NCI-H146 treated with DMSO at 0.1 percent for 48 hours (cell line): ENCODE results near the gene AFDN.
A peak's percentile ranks its signal among the peaks of the same experiment; 100 is the strongest.

Experiments
- DNase-seq: peaks from one replicate; lab custom pipeline; 2025; ENCODE audit not compliant: unreplicated experiment; lab: John Stamatoyannopoulos, UW

AFDN gene

GRCh38 chr6:167817016-167817415 is 9.7 kb upstream of the AFDN start:
- no peak for DNase-seq

DNA sequence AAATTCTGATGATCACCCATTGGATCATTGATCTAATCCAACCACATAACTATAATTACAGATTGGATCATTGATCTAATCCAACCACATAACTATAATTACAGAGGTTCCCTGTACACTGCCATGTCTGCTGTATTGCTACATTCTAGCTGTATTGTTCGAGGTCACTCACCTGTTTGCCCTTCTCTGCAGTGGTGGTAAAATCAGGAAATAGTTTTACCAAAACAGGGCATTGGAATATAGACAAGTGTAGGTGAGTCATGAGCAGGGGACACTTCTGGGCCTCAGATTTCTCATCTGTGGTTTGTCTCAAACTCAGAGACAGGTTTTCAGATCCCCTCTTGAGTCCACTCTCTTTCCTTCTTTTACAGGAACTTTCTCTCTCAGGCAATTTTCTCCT is 9.0 kb upstream of the AFDN start:
- DNase-seq, result no peak

DNA sequence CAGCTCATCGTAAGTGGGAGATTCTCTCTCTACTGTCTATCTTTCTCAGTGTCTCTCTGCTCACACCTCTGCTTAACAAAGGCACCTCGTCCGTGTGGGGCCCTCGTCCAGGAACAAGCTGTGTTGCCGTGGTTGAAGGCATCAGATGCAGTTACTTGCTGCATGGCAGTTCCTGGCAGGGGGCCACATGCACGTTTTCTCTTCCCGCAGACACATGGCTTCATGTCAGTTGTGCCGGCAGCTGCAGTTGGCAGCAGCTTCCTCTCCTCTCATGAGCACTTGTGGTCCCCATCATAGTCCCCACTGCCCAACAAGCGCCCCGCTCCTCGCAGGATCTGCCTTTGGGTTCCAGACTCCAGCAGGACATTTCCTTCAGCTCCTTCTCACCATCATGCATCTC is 7.1 kb upstream of the AFDN start:
- no peak for DNase-seq

DNA sequence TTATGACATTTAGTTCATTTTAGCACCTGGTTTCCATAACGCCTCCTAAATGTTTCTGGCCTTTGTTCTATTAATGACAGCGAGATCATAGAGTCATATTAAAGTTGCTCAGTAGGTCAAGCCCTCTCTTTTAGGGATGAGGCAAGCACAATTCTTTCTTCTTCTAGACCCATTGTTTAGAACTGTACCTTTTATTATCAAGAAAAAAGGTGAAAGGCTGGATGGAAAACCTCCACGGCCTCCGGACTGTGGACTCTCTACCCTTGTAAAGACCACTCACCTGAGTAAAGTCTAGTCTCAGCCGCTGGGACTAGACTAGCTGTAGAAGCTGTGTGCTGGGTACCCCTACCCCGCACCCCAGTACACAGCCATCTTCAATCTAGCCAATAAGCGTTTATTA is 6.0 kb upstream of the AFDN start:
- DNase-seq, result no peak

- DNase-seq, result no peak
Measured at GRCh38 chr6:167824591-167825331, 1.9 kb upstream of the AFDN start.

GRCh38 chr6:167825332-167826229 is 1.1 kb upstream of the AFDN start:
- DNase-seq, result peak; percentile 21

- peak; percentile 36 for DNase-seq
Measured at GRCh38 chr6:167826230-167826895, 348 bp upstream of the AFDN start.

DNA sequence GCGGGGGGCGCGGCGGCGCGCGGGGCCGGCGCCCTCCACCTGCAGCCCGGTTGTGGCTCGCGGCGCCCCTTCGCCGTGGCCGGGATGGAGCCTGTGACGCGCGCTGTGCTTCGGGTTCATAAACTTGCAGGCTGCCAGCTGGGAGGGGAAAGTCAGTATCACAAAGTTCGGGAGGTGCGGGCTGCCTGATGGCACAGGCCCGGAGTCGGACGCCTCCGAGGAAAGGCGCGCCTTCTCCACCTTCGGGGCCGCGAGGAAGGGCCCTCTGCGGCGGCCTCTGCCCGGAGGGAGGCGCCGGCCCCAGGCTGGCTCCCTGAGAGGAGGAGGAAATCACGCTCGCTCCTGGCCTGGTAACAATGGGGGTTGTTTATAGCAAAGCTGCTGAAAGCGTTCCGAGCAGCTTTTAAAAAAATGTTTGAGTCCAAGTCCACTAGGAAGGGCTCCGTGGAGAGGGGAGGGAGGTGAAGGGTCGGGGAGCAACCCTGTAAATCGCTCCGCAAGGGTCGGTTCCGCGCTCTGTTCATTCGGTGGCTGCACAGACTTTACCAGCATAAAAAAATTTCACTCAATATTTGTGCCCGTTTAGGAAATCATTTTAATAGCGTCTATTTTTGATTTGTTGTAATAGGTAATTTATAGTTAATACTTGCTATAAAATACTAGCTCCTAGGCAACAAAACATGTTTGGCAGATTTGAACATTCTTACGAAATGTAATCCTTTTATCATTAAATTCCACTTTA is 1.0 kb downstream of the AFDN start:
- peak; percentile 84 for DNase-seq

- no peak for DNase-seq
Measured at GRCh38 chr6:167828325-167828956, 1.7 kb downstream of the AFDN start.

DNA sequence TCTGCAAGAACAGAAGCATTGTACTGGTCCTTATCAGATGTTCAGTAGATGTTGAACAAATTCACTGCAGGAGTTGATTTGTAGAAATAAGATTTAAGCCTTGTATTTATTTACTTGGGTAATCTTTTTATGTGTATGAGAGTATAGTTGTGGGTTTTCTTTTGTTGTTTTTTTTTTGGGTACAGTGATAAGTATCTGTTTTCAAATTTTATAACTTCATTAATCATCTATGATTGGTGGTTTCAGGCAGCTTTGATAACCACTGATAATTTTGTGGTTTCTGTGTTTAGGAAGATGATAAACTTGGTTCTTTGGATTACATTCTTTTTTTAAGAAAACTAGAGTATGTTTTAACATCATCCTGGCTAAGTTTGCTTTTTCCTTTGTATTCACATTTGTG is 2.8 kb downstream of the AFDN start:
- no peak for DNase-seq

- no peak for DNase-seq
Measured at GRCh38 chr6:167831281-167831828, 4.6 kb downstream of the AFDN start.

DNA sequence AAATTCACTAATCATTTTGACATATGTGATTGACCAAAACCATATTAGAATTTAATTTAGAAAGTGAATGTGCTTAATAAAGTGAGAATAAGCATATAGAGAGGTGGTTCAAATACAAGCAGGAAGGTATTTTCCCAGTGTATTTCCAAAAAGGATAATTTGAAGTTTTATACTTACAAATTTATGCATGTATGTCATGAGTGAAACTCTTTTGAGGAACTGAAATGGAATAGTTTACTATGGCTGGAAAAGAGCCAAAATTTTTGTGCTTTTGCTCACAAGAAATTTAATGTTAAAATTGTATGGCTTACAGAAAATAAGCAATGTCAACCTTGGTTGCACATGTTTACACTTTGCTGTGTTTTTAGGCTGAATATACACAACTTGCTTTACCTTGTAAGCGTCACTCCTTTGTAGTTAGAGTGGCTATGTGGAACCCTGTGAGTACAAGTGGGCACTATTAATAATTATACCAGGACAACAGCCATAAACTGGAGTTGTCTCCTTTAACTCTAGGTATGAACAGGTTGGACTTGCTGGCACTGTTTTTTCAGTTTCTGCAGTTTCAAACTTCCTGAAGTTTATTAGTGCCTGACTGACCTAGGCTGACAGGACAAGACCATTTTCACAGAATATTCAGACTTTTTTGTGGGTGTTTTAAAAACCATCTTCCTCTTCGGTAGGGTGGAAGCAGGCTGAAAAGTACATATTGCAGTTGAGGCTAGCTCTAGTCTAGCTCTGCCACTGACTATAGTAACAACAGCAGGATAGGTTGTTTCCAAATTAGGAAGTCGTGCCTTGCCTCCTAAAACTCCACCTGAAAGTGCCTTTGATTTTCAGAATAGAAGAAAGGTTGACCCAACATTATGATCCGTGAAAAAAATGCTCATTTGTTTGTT is 6.0 kb downstream of the AFDN start:
- DNase-seq, result no peak

DNA sequence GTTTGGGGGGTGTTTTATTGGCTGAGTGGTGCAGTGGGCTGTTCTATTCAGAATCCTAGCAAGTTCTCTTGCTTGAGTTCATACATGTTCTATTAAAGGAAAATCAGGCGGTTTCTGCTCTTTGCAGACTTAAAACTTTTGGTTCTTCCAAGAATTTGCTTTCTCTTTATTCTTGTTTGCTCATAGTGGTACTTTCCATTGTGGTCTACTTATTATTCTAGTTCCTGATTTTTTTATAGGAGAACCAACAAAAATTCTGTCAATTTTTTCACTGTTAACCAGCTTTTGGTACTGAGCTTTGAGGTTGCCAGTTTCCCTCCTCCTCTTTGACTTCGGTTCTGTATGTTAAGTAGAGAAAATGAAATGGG is 6.7 kb downstream of the AFDN start:
- no peak for DNase-seq

GRCh38 chr6:167835260-167835659 is 8.5 kb downstream of the AFDN start:
- DNase-seq, result no peak

GRCh38 chr6:167836721-167837120 is 10.0 kb downstream of the AFDN start:
- no peak for DNase-seq

- no peak for DNase-seq
Measured at GRCh38 chr6:167838207-167838748, 11.6 kb downstream of the AFDN start.

GRCh38 chr6:167839343-167839742 is 12.6 kb downstream of the AFDN start:
- DNase-seq, result no peak

DNA sequence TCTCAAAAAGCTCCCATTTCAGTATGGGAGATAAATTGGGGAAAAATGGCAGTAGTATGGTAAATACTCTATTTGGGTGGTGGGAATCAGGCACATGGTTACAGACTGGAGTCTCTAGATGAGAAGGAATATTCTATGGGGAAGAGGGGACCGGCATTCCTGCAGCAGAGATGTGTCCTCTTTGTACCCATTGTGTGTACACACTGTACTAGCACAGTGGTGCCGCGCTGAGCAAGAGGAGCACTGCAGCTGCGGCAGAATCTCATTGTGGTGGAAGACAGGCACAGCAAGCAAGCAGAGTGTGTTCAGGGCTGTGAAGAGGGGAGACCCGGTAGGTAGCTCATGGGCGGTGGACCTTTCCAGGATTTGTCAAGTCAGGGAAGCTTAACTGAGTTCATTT is 13.0 kb downstream of the AFDN start:
- DNase-seq, result no peak

DNA sequence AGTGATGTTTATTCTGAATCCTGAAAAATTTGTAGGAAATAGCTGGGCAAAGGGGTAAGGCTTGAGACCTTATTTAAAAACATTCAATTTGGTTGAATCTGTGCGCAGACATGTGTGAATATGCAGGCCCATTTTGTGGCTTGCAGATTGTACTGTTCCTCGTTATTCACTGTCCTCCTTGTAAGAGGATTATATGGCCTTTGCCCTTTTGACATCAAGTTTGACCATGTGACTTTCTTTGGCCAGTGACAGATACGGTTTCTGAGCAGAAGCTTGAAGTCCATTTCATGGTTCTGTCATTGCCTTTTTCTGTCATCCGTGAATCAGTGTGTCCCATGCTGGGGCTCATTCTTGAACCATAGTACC is 13.4 kb downstream of the AFDN start:
- no peak for DNase-seq
